ENCODE measurements around the gene ESYT3.

GRCh38 chr3:138470687-138471086 lies 36.3 kb downstream of the ESYT3 start:
- no peak for TF ChIP-seq RAD21 (IDR thresholded peaks at IDR 0.05 in 1 of 2, conservative IDR thresholded peaks at IDR 0.05 in 1 of 2; ENCODE audit: low read depth in 2 of 2, low read length in 2 of 2)
- TF ChIP-seq GABPA (IDR thresholded peaks at IDR 0.05; ENCODE audit: borderline replicate concordance, insufficient read depth, low read length), result no peak
- TF ChIP-seq POLR2AphosphoS5 (IDR thresholded peaks at IDR 0.05; ENCODE audit: low read depth, low read length), result no peak
- TF ChIP-seq CHD2 (IDR thresholded peaks at IDR 0.05; ENCODE audit: low read length), result no peak
- TF ChIP-seq JUND (IDR thresholded peaks at IDR 0.05; ENCODE audit: low read length), result no peak
- TF ChIP-seq EP300 (IDR thresholded peaks at IDR 0.05; ENCODE audit: borderline replicate concordance in 1 of 2, low read depth in 2 of 2, low read length in 2 of 2), result no peak
- no peak for TF ChIP-seq CTCF (IDR thresholded peaks at IDR 0.05; ENCODE audit: control extremely low read depth in 1 of 3, insufficient read depth in 1 of 3, low read depth in 1 of 3, low read length in 3 of 3)
- no peak for TF ChIP-seq MAFK (IDR thresholded peaks at IDR 0.05; ENCODE audit: low read depth, low read length)
- TF ChIP-seq TEAD4 (IDR thresholded peaks at IDR 0.05; ENCODE audit: low read depth, low read length), result no peak

All from H1 (cell line).